DOHH2 (cell line): Measurements from ENCODE around the gene ZZZ3.

Experiments
- EZH2phosphoT487 ChIP-seq: fragments of 200-600 bp; sonication (generic); IDR thresholded peaks from 2 replicates; pipeline ENCODE4 v1.6.1; 2017; ENCODE audit warnings: borderline replicate concordance, mild to moderate bottlenecking, antibody characterized with exemption, low read length, moderate library complexity, mixed read lengths
- TF ChIP-seq, protein P1 (sequence below): fragments of 200-600 bp; sonication (generic); IDR thresholded peaks from one replicate; pipeline ENCODE4 v1.5.1; 2014; ENCODE audit warnings: antibody characterized with exemption, mild to moderate bottlenecking, low read depth, low read length; ENCODE audit not compliant: poor library complexity, severe bottlenecking

DNA sequence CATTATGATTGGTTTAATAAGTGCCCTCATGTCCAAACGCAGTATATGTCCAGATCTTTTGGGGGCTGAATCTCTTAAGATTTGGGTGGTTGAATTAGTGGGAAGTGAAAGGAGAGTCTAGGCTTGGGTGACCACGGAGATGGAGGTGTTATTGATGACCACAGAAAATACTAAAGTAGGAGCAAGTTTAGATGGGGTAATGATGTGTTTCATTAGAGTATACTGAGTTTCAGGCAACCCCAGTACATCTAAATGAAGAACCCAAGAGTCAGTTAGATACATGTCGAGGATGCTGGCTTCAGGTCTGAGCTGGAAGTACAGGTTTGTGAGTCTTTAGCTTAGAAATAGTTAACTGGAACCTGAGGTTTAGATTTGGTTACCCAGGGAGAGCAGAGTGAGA is 6.5 kb upstream of the ZZZ3 start:
- TF ChIP-seq, protein P1, sequence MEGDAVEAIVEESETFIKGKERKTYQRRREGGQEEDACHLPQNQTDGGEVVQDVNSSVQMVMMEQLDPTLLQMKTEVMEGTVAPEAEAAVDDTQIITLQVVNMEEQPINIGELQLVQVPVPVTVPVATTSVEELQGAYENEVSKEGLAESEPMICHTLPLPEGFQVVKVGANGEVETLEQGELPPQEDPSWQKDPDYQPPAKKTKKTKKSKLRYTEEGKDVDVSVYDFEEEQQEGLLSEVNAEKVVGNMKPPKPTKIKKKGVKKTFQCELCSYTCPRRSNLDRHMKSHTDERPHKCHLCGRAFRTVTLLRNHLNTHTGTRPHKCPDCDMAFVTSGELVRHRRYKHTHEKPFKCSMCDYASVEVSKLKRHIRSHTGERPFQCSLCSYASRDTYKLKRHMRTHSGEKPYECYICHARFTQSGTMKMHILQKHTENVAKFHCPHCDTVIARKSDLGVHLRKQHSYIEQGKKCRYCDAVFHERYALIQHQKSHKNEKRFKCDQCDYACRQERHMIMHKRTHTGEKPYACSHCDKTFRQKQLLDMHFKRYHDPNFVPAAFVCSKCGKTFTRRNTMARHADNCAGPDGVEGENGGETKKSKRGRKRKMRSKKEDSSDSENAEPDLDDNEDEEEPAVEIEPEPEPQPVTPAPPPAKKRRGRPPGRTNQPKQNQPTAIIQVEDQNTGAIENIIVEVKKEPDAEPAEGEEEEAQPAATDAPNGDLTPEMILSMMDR, result no peak
- no peak for TF ChIP-seq EZH2phosphoT487
